Type B pancreatic cell (in vitro differentiated cells): ENCODE results near the gene CADPS. TPM values are rescaled to one million over a fixed set of nuclear protein-coding genes. Genes with fewer than 3 reads are reported as not detected.

Experiments used
- DNase-seq: peaks from one replicate; pipeline ENCODE4 v3.0.0; 2021; ENCODE audit warnings: mixed read lengths; ENCODE audit not compliant: unreplicated experiment; ENCODE audit errors: extremely low spot score
- H3K27ac Mint-ChIP-seq: 2 replicates; pipeline ENCODE4 v1.8.0; 2021; ENCODE audit warnings: mild to moderate bottlenecking, mixed read lengths
- H3K27me3 Mint-ChIP-seq: 2 replicates; pipeline ENCODE4 v1.8.0; 2021; ENCODE audit warnings: mixed read lengths
- H3K36me3 Mint-ChIP-seq: 2 replicates; pipeline ENCODE4 v1.8.0; 2021; ENCODE audit warnings: mixed read lengths
- H3K4me1 Mint-ChIP-seq: one replicate; pipeline ENCODE4 v1.8.0; 2021; ENCODE audit warnings: mixed read lengths; ENCODE audit not compliant: unreplicated experiment
- H3K4me3 Mint-ChIP-seq: 2 replicates; pipeline ENCODE4 v1.8.0; 2021; ENCODE audit warnings: mild to moderate bottlenecking, mixed read lengths
- H3K9me3 Mint-ChIP-seq: 2 replicates; pipeline ENCODE4 v1.8.0; 2021; ENCODE audit warnings: mixed read lengths
- total RNA-seq: library from RNA; stranded (reverse); gene quantifications from 2 replicates; pipeline ENCODE4 v1.2.1, GENCODE V29; 2021; ENCODE audit warnings: low replicate concordance
- TF ChIP-seq, protein P1 (sequence below): fragments of 200-600 bp; sonication (generic); conservative IDR thresholded peaks from 2 replicates; pipeline ENCODE4 v1.5.0; 2021; ENCODE audit warnings: antibody characterized with exemption, mild to moderate bottlenecking

CADPS gene
- total RNA-seq, 1 donor from 2014 or later: 21.6 TPM

DNA sequence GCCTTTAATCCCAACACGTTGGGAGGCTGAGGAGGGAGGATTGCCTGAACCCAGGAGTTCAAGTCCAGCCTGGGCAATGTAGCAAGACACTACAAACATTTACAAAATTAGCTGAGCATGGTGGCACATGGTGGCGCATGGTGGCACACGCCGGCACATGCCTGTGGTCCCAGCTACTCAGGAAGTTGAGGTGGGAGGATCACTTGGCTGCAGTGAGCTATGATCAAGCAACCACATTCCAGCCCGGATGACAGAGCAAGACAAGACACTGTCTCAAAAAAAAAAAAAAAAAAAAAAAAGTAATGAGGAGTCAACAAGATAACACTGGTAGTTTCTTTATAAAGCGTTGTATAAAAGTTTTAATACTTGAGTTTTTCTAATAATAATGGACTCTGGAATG is 511.9 kb downstream of the CADPS start:
- Mint-ChIP-seq H3K36me3 (no peaks in the 10 kb centered on the region), H3K9me3 (no peaks in the 10 kb centered on the region), H3K4me1 (peaks cover 10% of the 10 kb centered on the region), H3K27ac (no peak overlapping the region), H3K27me3 (peaks cover 94% of the 10 kb centered on the region), H3K4me3 (no peak overlapping the region)
- no peak for DNase-seq
- TF ChIP-seq, protein P1, sequence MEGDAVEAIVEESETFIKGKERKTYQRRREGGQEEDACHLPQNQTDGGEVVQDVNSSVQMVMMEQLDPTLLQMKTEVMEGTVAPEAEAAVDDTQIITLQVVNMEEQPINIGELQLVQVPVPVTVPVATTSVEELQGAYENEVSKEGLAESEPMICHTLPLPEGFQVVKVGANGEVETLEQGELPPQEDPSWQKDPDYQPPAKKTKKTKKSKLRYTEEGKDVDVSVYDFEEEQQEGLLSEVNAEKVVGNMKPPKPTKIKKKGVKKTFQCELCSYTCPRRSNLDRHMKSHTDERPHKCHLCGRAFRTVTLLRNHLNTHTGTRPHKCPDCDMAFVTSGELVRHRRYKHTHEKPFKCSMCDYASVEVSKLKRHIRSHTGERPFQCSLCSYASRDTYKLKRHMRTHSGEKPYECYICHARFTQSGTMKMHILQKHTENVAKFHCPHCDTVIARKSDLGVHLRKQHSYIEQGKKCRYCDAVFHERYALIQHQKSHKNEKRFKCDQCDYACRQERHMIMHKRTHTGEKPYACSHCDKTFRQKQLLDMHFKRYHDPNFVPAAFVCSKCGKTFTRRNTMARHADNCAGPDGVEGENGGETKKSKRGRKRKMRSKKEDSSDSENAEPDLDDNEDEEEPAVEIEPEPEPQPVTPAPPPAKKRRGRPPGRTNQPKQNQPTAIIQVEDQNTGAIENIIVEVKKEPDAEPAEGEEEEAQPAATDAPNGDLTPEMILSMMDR: no peak

DNA sequence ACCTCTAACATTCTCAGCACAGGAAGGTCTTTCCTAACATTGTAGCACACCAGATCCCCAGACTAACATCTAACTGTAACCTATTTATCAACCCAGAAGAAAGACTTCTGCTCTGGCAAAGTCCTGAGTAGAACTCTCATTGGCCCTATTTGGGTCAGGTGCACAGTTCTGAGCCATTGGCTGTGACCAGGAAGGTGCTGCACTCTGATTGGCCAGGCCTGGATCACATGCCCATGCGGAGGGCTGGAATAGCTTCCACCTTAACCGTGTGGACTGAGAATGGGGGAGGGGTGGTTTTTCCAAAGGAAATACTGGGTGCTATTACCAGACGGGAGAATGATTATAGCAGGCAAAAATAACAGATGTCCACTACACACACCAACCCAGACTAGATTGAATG is 513.4 kb downstream of the CADPS start:
- DNase-seq: no peak
- no peaks in the 10 kb centered on the region for H3K36me3 Mint-ChIP-seq
- H3K27me3 Mint-ChIP-seq: peaks cover 84% of the 10 kb centered on the region
- no peaks in the 10 kb centered on the region for H3K4me1 Mint-ChIP-seq
- H3K9me3 Mint-ChIP-seq: no peaks in the 10 kb centered on the region
- H3K27ac Mint-ChIP-seq: no peak overlapping the region
- TF ChIP-seq, protein P1: no peak
- no peak overlapping the region for H3K4me3 Mint-ChIP-seq

DNA sequence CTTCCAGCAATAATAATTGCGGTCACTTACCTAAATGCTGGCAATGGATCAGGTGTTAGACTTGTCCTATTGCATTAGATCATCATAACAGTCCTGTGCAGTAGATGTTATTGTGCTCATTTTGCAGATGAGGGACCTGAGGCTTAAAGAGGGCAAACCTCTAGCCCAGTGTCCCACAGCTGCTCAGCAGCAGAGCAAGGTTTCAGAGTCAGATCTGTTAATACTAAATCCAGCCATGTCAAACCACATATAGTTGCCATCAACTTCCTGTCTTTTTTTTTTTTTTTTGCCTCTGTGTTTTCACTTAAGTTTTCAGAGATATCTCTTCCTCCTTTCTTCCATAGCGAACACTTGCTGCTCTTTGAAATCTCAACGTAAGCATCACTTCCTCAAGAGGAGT is 514.0 kb downstream of the CADPS start:
- TF ChIP-seq, protein P1: no peak
- no peaks in the 10 kb centered on the region for H3K9me3 Mint-ChIP-seq
- DNase-seq: no peak
- H3K4me1 Mint-ChIP-seq: no peaks in the 10 kb centered on the region
- peaks cover 79% of the 10 kb centered on the region for H3K27me3 Mint-ChIP-seq
- no peaks in the 10 kb centered on the region for H3K36me3 Mint-ChIP-seq
- no peak overlapping the region for H3K27ac Mint-ChIP-seq
- no peak overlapping the region for H3K4me3 Mint-ChIP-seq

DNA sequence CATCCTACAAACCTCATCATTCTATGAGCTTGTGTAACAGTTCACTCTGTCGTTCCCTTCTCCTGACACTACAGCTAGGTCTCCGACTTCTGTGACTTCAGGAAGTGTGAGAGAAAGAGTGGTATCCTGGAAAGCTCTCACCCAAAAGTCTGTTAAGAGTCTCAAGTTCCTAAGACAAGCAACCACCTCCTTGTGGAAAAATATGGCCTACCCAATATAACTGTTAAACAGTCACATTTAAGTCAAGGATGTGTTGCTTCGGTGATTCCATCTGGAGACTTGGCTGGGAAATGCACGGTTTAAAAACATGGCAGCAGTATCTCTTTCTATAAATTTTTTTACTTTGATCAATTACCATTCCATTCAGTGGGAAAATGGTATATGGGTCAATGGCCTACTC is 515.7 kb downstream of the CADPS start:
- no peak for DNase-seq
- H3K27me3 Mint-ChIP-seq: peaks cover 61% of the 10 kb centered on the region
- H3K9me3 Mint-ChIP-seq: no peaks in the 10 kb centered on the region
- TF ChIP-seq, protein P1: no peak
- H3K27ac Mint-ChIP-seq: no peak overlapping the region
- no peaks in the 10 kb centered on the region for H3K4me1 Mint-ChIP-seq
- no peaks in the 10 kb centered on the region for H3K36me3 Mint-ChIP-seq
- no peak overlapping the region for H3K4me3 Mint-ChIP-seq

DNA sequence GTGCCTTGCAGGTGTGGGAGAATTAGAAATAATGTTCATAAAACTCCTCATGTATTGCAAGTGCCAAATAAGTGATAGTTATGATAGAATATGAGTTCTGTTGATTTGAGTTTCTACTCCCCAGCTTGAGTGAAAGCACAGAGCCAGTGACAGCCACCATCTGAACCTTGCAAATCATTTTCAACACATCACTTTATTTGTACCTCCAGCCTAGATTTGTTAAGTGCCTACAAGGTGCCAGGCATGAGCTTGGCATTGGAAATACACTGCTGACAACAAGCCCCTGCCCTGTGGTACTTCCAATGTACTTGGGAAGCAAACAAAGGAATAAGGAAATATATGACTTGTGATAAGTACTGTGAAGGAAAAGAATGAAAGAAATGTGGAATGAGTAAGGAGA is 518.9 kb downstream of the CADPS start:
- no peaks in the 10 kb centered on the region for H3K9me3 Mint-ChIP-seq
- DNase-seq: no peak
- peaks cover 44% of the 10 kb centered on the region for H3K27me3 Mint-ChIP-seq
- H3K4me3 Mint-ChIP-seq: no peak overlapping the region
- no peak overlapping the region for H3K27ac Mint-ChIP-seq
- H3K4me1 Mint-ChIP-seq: no peaks in the 10 kb centered on the region
- no peaks in the 10 kb centered on the region for H3K36me3 Mint-ChIP-seq
- TF ChIP-seq, protein P1: no peak

DNA sequence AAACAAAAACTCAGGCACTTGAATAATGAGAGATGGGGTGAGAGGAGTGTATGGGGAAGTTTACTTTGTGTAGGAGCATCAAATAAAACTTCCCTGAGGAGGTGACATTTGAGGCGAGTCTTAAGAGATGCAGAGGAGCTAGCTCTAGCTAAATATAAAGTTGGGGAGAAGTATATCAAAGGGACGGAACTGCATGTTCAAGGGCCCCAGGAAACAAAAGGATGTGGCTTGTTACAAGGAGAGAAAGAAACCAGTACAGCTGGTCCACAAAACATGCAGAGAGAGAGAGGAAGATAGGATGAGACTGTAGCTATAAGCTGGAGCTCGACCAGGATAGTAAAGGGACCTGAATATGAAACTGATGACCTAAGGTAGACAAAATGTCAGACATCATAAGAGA is 519.5 kb downstream of the CADPS start:
- Mint-ChIP-seq H3K27me3 (peaks cover 41% of the 10 kb centered on the region), H3K36me3 (no peaks in the 10 kb centered on the region), H3K4me1 (no peaks in the 10 kb centered on the region), H3K9me3 (no peaks in the 10 kb centered on the region), H3K27ac (no peak overlapping the region), H3K4me3 (no peak overlapping the region)
- no peak for DNase-seq
- TF ChIP-seq, protein P1: no peak
